Activated CD8-positive, alpha-beta memory T cell treated with anti-CD3 and anti-CD28 coated beads for 4 hours (primary cell): ENCODE data around the gene PANX3.

Source experiments
- DNase-seq, 2 donors: peaks; one replicate each; pipeline ENCODE4 v3.0.0-alpha.2; 2020; ENCODE audit warnings: low read depth in 2 of 2

PANX3 gene

GRCh38 chr11:124658501-124658900 is 47.3 kb downstream of the PANX3 start:
- DNase-seq, result no peak

GRCh38 chr11:124658986-124659385 is 47.8 kb downstream of the PANX3 start:
- DNase-seq, result no peak

GRCh38 chr11:124661553-124661952 is 50.3 kb downstream of the PANX3 start:
- DNase-seq, result no peak

GRCh38 chr11:124662106-124662505 is 50.9 kb downstream of the PANX3 start:
- DNase-seq, result no peak

GRCh38 chr11:124663861-124664260 is 52.6 kb downstream of the PANX3 start:
- DNase-seq, result no peak

- no peak for DNase-seq
These were observed 56.4 kb downstream of the PANX3 start for GRCh38 chr11:124667601-124668000.

GRCh38 chr11:124669193-124669592 is 58.0 kb downstream of the PANX3 start:
- peak in 1 of 2 donors; percentile 19 for DNase-seq
